Erythroblast (primary cell): ENCODE measurements around the gene ZKSCAN4.
A peak's percentile ranks its signal among the peaks of the same experiment; 100 is the strongest.

Source experiments
- DNase-seq, 2 experiments: peaks; one replicate each; lab custom pipeline; 2025; lab: John Stamatoyannopoulos, UW
- GATA1 ChIP-seq: IDR thresholded peaks from 2 replicates; pipeline ENCODE4 v1.6.1; 2011; ENCODE audit warnings: low read depth, mild to moderate bottlenecking, control low read depth, low read length, moderate library complexity
- POLR2A ChIP-seq: IDR thresholded peaks from 2 replicates; pipeline ENCODE4 v1.6.1; 2011; ENCODE audit warnings: mild to moderate bottlenecking, low read length

The ZKSCAN4 gene

GRCh38 chr6:28209753-28210535 lies 42.1 kb downstream of the ZKSCAN4 start:
- no peak for DNase-seq
- TF ChIP-seq POLR2A = no peak

- peak; percentile 50 to 57 for DNase-seq
Measured at GRCh38 chr6:28208111-28208659, 43.9 kb downstream of the ZKSCAN4 start.

GRCh38 chr6:28207510-28208110 lies 44.5 kb downstream of the ZKSCAN4 start:
- peak; percentile 55 to 67 for DNase-seq
- TF ChIP-seq POLR2A (no peak), GATA1 (no peak)

More at GRCh38 chr6:28208111-28208659, 43.9 kb downstream of the ZKSCAN4 start:
- no peak for TF ChIP-seq GATA1
- TF ChIP-seq POLR2A = no peak

- DNase-seq = no peak
Measured at GRCh38 chr6:28206928-28207509, 45.0 kb downstream of the ZKSCAN4 start.

GRCh38 chr6:28206527-28206926 lies 45.5 kb downstream of the ZKSCAN4 start:
- TF ChIP-seq GATA1 (no peak), POLR2A (no peak)
- DNase-seq = no peak

More at GRCh38 chr6:28206928-28207509, 45.0 kb downstream of the ZKSCAN4 start:
- no peak for TF ChIP-seq POLR2A
- no peak for TF ChIP-seq GATA1

- no peak for TF ChIP-seq GATA1
- TF ChIP-seq POLR2A = no peak
- DNase-seq = no peak
Measured at GRCh38 chr6:28205879-28206278, 46.2 kb downstream of the ZKSCAN4 start.

GRCh38 chr6:28203201-28203600 lies 48.9 kb downstream of the ZKSCAN4 start:
- no peak for TF ChIP-seq POLR2A
- no peak for TF ChIP-seq GATA1
- DNase-seq = no peak

- TF ChIP-seq GATA1 = no peak
- TF ChIP-seq POLR2A = no peak
- no peak for DNase-seq
Measured at GRCh38 chr6:28200020-28200419, 52.0 kb downstream of the ZKSCAN4 start.
